Measurements from ENCODE around the gene DPF3. TPM values are rescaled to one million over a fixed set of nuclear protein-coding genes. Genes with fewer than 3 reads are reported as not detected.

Gene DPF3
- total RNA-seq, 1 donor from 2014 or later: 0.11 TPM

DNA sequence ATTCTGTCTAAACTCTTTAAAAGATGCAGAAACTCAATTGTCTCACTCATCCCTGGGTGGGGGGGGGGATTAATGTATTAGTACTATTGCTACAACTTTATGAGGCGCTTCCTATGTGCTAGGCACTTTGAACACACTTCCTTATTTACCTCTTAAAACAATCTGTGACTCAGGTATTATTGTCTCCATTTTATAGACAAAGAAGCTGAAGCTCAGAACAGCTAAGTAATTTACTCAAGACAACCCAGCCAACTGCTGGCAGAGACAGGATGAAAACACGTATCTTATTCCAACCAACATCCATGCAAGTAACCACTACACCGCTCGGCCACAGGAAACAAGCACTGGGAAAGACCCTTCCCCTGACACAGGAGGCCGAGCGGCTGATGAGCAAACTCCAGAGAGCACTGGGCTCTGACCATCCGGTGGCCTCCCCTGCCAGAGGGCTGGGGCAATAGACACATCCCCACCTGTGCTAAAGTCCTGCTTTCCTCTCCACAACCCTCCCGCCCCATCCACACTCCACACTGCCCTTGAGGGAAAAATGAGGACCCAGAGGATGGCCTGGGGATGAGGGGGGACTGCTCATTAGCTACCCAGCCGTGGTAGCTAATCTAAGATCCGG, 244.2 kb downstream of the DPF3 start:
- TF ChIP-seq, protein P1, sequence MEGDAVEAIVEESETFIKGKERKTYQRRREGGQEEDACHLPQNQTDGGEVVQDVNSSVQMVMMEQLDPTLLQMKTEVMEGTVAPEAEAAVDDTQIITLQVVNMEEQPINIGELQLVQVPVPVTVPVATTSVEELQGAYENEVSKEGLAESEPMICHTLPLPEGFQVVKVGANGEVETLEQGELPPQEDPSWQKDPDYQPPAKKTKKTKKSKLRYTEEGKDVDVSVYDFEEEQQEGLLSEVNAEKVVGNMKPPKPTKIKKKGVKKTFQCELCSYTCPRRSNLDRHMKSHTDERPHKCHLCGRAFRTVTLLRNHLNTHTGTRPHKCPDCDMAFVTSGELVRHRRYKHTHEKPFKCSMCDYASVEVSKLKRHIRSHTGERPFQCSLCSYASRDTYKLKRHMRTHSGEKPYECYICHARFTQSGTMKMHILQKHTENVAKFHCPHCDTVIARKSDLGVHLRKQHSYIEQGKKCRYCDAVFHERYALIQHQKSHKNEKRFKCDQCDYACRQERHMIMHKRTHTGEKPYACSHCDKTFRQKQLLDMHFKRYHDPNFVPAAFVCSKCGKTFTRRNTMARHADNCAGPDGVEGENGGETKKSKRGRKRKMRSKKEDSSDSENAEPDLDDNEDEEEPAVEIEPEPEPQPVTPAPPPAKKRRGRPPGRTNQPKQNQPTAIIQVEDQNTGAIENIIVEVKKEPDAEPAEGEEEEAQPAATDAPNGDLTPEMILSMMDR (IDR thresholded peaks at IDR 0.05): no peak
- Histone ChIP-seq H3K36me3 (no peaks in the 10 kb centered on the region), H3K4me3 (no peak overlapping the region), H3K27me3 (no peaks in the 10 kb centered on the region), H3K27ac (no peak overlapping the region), H3K9me3 (no peaks in the 10 kb centered on the region), H3K4me1 (no peaks in the 10 kb centered on the region)
- no peak for DNase-seq (ENCODE audit: low spot score in 2 of 2)
- intact Hi-C loops (cut with DNase I): no loop called here

DNA sequence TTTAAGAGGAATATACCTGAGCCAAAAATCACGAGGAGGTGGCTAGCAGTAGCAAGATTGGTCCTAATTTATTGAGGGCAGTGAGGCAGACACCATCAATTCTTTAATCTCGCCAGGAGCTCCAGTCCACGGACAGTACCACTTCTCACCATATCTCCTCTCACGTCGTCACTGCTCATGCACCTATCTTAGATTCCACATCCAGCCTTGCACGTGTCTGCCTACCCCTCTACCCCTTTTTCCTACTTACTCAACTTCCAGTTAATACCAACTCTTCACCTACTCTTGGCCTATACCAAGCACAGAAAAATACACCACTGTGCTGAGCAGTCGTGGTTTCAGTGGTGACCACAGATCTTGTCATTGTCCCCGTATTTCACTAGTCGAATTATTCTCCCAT, 246.1 kb downstream of the DPF3 start:
- intact Hi-C loops (cut with DNase I): no loop called here
- Histone ChIP-seq H3K36me3 (no peaks in the 10 kb centered on the region), H3K27me3 (no peaks in the 10 kb centered on the region), H3K27ac (no peak overlapping the region), H3K9me3 (no peaks in the 10 kb centered on the region), H3K4me3 (no peak overlapping the region), H3K4me1 (peaks cover 0 to 4% of the 10 kb centered on the region in 2 donors)
- TF ChIP-seq, protein P1 (IDR thresholded peaks at IDR 0.05): no peak
- no peak for DNase-seq (ENCODE audit: low spot score in 2 of 2)

DNA sequence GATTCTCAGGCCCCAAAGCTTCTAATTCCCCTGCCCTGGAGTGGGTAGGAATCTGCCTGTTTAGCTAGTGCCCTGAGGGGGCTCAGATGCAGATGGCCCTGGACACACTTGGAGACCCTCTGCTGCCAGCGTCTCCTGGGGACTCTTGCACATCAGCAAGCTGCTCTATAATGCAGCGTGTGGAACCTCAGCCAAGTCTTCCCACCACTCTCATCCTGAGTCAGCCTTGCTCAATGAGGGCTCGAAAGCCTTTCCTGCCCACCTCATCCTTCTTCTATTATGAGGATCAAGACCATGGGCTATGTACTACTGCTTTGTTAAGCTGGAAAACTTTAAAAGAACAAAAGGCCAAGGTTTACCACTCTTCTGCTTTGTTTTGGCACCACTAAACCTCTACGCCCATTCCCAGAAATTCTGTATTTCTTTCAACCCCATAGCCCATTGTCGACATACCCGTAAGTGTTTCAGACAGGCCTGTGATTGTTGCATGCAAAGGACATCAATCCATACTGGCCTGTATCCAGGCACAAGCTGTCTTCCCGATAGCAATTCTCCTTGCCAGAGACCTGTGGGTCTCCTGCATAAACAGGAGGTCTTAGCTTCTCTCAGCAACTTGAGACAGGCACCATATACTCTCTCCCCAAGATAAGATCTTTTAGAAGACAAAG, 246.9 kb downstream of the DPF3 start:
- DNase-seq (ENCODE audit: low spot score in 2 of 2): no peak
- TF ChIP-seq, protein P1 (IDR thresholded peaks at IDR 0.05): no peak

DNA sequence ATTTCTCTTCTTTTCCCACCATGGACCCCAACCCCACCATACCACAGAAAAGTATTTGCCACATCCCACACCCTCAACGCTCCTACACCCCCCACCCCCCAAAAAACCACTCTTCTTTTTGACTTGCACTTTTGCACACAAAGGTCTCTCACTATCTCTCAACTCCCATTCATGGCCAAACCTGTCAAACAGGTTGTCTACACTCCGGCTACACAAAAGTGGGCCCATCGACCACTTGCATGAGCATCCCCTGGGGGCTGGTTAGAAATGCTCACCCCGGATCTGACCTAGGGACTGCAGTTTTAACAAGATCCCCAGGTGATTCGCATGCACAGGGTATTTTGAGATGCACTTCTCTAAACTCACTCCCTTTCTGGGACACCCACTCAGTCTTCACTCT, 248.2 kb downstream of the DPF3 start:
- H3K4me1 ChIP-seq: peaks cover 0 to 4% of the 10 kb centered on the region in 2 donors
- no peak overlapping the region for H3K27ac ChIP-seq
- intact Hi-C loops (cut with DNase I): no loop called here
- TF ChIP-seq, protein P1 (IDR thresholded peaks at IDR 0.05): no peak
- H3K4me3 ChIP-seq: no peak overlapping the region
- no peaks in the 10 kb centered on the region for H3K9me3 ChIP-seq
- no peaks in the 10 kb centered on the region for H3K27me3 ChIP-seq
- DNase-seq (ENCODE audit: low spot score in 2 of 2): no peak
- H3K36me3 ChIP-seq: no peaks in the 10 kb centered on the region

More for the DNA sequence above, 246.9 kb downstream of the DPF3 start:
- no peaks in the 10 kb centered on the region for H3K27me3 ChIP-seq
- no peaks in the 10 kb centered on the region for H3K9me3 ChIP-seq
- peaks cover 0 to 4% of the 10 kb centered on the region in 2 donors for H3K4me1 ChIP-seq
- intact Hi-C loops (cut with DNase I): no loop called here
- H3K4me3 ChIP-seq: no peak overlapping the region
- no peak overlapping the region for H3K27ac ChIP-seq
- no peaks in the 10 kb centered on the region for H3K36me3 ChIP-seq

DNA sequence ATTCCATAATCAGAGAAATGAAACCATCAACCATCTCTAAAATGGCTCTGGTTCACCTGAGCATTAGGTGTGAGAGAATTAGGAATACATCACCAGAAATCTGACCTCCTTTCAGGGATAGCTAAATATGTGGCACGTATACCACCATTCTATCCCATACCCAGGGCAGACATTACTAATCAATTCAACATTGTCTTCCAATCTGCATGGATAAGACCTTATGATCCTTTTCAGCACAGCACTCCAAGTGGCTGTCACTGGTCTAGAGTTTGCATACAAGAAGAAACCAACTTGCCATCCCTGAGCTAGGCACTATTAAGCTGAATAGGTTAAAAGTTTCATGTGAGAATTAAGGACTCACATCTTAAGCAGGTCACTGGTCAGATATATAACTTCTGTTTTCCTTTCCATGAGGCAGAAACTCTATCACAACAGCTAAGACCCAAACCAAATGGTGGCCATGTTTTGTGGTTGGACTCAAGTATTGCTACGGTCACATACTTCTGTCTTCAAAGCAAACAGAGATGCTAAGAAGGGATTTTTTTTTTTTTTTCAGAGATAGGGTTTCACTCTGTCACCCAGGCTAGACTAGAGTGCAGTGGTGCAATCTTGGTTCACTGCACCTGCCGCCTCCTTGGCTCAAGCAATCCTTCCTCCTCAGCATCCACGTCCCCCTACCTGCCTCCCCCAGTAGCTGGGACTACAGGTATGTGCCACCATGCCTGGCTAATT, 249.0 kb downstream of the DPF3 start:
- Histone ChIP-seq H3K27ac (no peak overlapping the region), H3K4me1 (peaks cover 0 to 4% of the 10 kb centered on the region in 2 donors), H3K27me3 (no peaks in the 10 kb centered on the region), H3K36me3 (no peaks in the 10 kb centered on the region), H3K9me3 (no peaks in the 10 kb centered on the region), H3K4me3 (no peak overlapping the region)
- DNase-seq (ENCODE audit: low spot score in 2 of 2): no peak
- TF ChIP-seq, protein P1 (IDR thresholded peaks at IDR 0.05): no peak
- intact Hi-C loops (cut with DNase I): no loop called here

All from ascending aorta (tissue), 2 donors.